ENCODE results near the gene MBOAT1.

DNA sequence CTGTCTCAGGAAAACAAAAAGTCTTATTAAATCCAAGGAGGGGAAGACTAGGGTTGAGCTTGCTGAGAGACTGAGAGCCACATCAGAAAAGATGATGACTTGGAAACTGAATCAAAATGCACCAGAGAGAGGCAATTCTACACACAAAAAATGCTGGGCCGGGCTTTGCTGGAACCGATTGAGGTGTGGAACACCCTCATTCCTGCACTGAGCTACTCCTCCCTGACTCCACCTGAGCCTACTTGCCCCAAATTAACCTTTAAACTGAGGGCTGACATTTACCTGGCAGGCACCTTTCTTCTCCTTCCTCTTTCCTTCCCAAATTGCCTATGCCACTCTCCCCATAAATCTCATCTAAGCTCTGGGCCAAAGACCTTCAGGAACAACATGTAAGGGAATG, 40.8 kb upstream of the MBOAT1 start:
- TF ChIP-seq POLR2A (IDR thresholded peaks at IDR 0.05; ENCODE audit: low read depth, low read length) (no peak), POLR2AphosphoS5 (IDR thresholded peaks at IDR 0.05; ENCODE audit: low read depth, low read length) (no peak)
